ENCODE results near the gene ABHD16A.

- TF ChIP-seq, protein P1, sequence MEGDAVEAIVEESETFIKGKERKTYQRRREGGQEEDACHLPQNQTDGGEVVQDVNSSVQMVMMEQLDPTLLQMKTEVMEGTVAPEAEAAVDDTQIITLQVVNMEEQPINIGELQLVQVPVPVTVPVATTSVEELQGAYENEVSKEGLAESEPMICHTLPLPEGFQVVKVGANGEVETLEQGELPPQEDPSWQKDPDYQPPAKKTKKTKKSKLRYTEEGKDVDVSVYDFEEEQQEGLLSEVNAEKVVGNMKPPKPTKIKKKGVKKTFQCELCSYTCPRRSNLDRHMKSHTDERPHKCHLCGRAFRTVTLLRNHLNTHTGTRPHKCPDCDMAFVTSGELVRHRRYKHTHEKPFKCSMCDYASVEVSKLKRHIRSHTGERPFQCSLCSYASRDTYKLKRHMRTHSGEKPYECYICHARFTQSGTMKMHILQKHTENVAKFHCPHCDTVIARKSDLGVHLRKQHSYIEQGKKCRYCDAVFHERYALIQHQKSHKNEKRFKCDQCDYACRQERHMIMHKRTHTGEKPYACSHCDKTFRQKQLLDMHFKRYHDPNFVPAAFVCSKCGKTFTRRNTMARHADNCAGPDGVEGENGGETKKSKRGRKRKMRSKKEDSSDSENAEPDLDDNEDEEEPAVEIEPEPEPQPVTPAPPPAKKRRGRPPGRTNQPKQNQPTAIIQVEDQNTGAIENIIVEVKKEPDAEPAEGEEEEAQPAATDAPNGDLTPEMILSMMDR (IDR thresholded peaks at IDR 0.05; ENCODE audit: low read depth, low read length), result no peak
- no peak for TF ChIP-seq POLR2A (IDR thresholded peaks at IDR 0.05; ENCODE audit: extremely low read depth, insufficient read length)
- TF ChIP-seq, protein P2, sequence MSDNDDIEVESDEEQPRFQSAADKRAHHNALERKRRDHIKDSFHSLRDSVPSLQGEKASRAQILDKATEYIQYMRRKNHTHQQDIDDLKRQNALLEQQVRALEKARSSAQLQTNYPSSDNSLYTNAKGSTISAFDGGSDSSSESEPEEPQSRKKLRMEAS (IDR thresholded peaks at IDR 0.05; ENCODE audit: low read depth, low read length), result no peak
Observed at GRCh38 chr6:31712296-31712695, 9.2 kb upstream of the ABHD16A start.
